Measurements from ENCODE around the gene PTPRK. TPM values are rescaled to one million over a fixed set of nuclear protein-coding genes. Genes with fewer than 3 reads are reported as not detected.

Gene PTPRK
- total and polyA plus RNA-seq, 10 of the 15 experiments (the other 5 are each of a cell fraction or from before 2014, with no cell fraction given): 0.23 to 1.9 (median 0.55) TPM

DNA sequence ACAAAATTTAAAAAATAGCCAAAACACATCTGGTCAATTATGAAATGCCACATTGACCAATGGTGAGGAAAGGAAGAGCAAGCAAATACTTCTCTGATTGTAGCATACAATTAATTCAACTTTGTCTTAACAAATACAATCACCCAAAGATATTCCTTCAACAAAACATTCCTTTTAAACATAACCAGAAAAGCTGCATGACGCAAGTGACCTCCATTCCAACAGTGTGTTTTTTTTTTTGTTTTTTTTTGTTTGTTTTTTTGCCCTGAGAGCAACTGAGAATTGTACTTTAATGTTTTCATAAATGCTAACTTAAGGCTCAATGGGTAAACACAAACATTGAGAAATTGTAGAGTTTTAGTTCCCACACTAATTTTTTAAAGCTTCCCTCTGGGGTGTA, 184.4 kb downstream of the PTPRK start:
- TF ChIP-seq SP1 (IDR thresholded peaks at IDR 0.05; ENCODE audit: low read depth, low read length) (no peak), ZSCAN29 (IDR thresholded peaks at IDR 0.05) (no peak), ZZZ3 (IDR thresholded peaks at IDR 0.05; ENCODE audit: control insufficient read depth, insufficient read length, low read depth) (no peak), NFIC (IDR thresholded peaks at IDR 0.05; ENCODE audit: low read depth, low read length) (no peak), SUPT20H (IDR thresholded peaks at IDR 0.05; ENCODE audit: borderline replicate concordance, control insufficient read depth, low read depth, low read length) (no peak), FOXK2 (IDR thresholded peaks at IDR 0.05) (no peak)
- TF ChIP-seq, protein P1, sequence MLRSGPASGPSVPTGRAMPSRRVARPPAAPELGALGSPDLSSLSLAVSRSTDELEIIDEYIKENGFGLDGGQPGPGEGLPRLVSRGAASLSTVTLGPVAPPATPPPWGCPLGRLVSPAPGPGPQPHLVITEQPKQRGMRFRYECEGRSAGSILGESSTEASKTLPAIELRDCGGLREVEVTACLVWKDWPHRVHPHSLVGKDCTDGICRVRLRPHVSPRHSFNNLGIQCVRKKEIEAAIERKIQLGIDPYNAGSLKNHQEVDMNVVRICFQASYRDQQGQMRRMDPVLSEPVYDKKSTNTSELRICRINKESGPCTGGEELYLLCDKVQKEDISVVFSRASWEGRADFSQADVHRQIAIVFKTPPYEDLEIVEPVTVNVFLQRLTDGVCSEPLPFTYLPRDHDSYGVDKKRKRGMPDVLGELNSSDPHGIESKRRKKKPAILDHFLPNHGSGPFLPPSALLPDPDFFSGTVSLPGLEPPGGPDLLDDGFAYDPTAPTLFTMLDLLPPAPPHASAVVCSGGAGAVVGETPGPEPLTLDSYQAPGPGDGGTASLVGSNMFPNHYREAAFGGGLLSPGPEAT (IDR thresholded peaks at IDR 0.05; ENCODE audit: low read depth): no peak
- TF ChIP-seq, protein P2, sequence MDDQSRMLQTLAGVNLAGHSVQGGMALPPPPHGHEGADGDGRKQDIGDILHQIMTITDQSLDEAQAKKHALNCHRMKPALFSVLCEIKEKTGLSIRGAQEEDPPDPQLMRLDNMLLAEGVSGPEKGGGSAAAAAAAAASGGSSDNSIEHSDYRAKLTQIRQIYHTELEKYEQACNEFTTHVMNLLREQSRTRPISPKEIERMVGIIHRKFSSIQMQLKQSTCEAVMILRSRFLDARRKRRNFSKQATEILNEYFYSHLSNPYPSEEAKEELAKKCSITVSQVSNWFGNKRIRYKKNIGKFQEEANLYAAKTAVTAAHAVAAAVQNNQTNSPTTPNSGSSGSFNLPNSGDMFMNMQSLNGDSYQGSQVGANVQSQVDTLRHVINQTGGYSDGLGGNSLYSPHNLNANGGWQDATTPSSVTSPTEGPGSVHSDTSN (IDR thresholded peaks at IDR 0.05; ENCODE audit: insufficient replicate concordance, low read depth, low read length): no peak
- no peak overlapping the region for H2AFZ ChIP-seq (ENCODE audit: control insufficient read depth, low read depth, low read length)
- no peak overlapping the region for H3K4me2 ChIP-seq (ENCODE audit: control insufficient read depth, insufficient read depth)
- H3K27ac ChIP-seq (ENCODE audit: control insufficient read depth, insufficient read depth): no peak overlapping the region
- SMC1A ChIA-PET (ENCODE audit: uncharacterized antibody, unreplicated experiment): no interaction called here
- in situ Hi-C loops (cut with MboI) (loop anchor here (10.0 kb wide), 1 partner anchor 471 kb away; no protein-coding TSS in a partner anchor), intact Hi-C loops (cut with micrococcal nuclease; ENCODE audit: unreplicated experiment) (no loop called here)
- no peaks in the 10 kb centered on the region for H3K27me3 ChIP-seq (replicated peaks in 1 of 2; ENCODE audit: control insufficient read depth in 2 of 2, insufficient read depth in 2 of 2, low read length in 1 of 2)
- RAD21 ChIA-PET (ENCODE audit: unreplicated experiment): interaction anchor here (0.8 kb wide), 1 partner anchor 524 kb away, joined by 3 read pairs; no protein-coding TSS in a partner anchor
- H3K9ac ChIP-seq (ENCODE audit: control insufficient read depth, insufficient read depth, low read length): no peak overlapping the region
- no peak for DNase-seq (ENCODE audit: low read depth, low spot score)
- H3K36me3 ChIP-seq (ENCODE audit: control insufficient read depth in 2 of 2, insufficient read depth in 2 of 2, low read length in 1 of 2): no peaks in the 10 kb centered on the region
- no peaks in the 10 kb centered on the region for H3K4me1 ChIP-seq (ENCODE audit: control insufficient read depth, insufficient read depth, low read length)
- CTCF ChIA-PET: no interaction called here
- H3K4me3 ChIP-seq: no peak overlapping the region
- POLR2A ChIA-PET: no interaction called here
- no peaks in the 10 kb centered on the region for H4K20me1 ChIP-seq (ENCODE audit: control insufficient read depth, insufficient read depth)
- FAIRE-seq: no peak
- BruUV-seq (replicated peaks): no TSS peak
- no peak for ATAC-seq
- no peaks in the 10 kb centered on the region for H3K9me3 ChIP-seq (replicated peaks; ENCODE audit: control insufficient read depth, insufficient read depth, low read length)
- H3K79me2 ChIP-seq (ENCODE audit: control insufficient read depth, insufficient read depth, low read length): no peaks in the 10 kb centered on the region
- 0% methylated on average over 1 of the region's 1 CpG for WGBS (ENCODE audit: insufficient coverage, insufficient replicate concordance, low lambda C conversion rate, missing lambda C conversion rate)

Data from GM12878 (cell line).